Right atrium auricular region (tissue), 2 donors: Measurements from ENCODE around the gene ARTN. TPM values are rescaled to one million over a fixed set of nuclear protein-coding genes. Genes with fewer than 3 reads are reported as not detected.

ENCODE experiments used
- DNase-seq: peaks from one replicate; pipeline ENCODE4 v3.0.0-alpha.2; 2019; ENCODE audit warnings: low spot score
- H3K27ac ChIP-seq, 2 donors: fragments of 200-600 bp; sonication (generic); 1 replicate in 1 of 2; 2 replicates in 1 of 2; pipeline ENCODE4 v1.5.1; 2016 to 2019
- H3K27me3 ChIP-seq, 2 donors: fragments of 200-600 bp; sonication (generic); one replicate each; pipeline versions ENCODE4 v1.5.1 to v1.6.0; 2017 to 2019
- H3K36me3 ChIP-seq: fragments of 200-600 bp; sonication (generic); one replicate; pipeline ENCODE4 v1.5.1; 2016
- H3K4me1 ChIP-seq, 2 donors: fragments of 200-600 bp; sonication (generic); one replicate each; pipeline versions ENCODE4 v1.5.1 to v1.6.0; 2017 to 2019
- H3K4me3 ChIP-seq, 2 donors: fragments of 200-600 bp; sonication (generic); 1 replicate in 1 of 2; 2 replicates in 1 of 2; pipeline ENCODE4 v1.5.1; 2017 to 2019; ENCODE audit warnings: mild to moderate bottlenecking in 1 of 2, moderate library complexity in 1 of 2
- H3K9me3 ChIP-seq, 2 donors: fragments of 200-600 bp; sonication (generic); one replicate each; pipeline ENCODE4 v1.5.1; 2019
- CTCF ChIP-seq, 2 donors: fragments of 200-600 bp; sonication (generic); IDR thresholded peaks; one replicate each; pipeline ENCODE4 v1.5.1; 2019; ENCODE audit warnings: antibody characterized with exemption in 2 of 2
- total RNA-seq, 2 donors: library from RNA; depleted of rRNA; stranded (reverse); fragments of >200 nt; gene quantifications; one replicate each; pipeline ENCODE4 v1.1.0, GENCODE V29; 2016

Gene ARTN
- total RNA-seq: under 1 TPM in 1 of 2 donors, not detected in 1; 0.75 TPM

GRCh38 chr1:43933386-43934100 is at the start of gene ARTN:
ARTN (plus strand) TSS chr1:43933801; CDS start chr1:43935657, 1,856 bp downstream.
- DNase-seq: no peak
- Histone ChIP-seq H3K9me3 (no peaks in the 10 kb centered on the region), H3K27me3 (peaks cover 0 to 3% of the 10 kb centered on the region in 2 donors), H3K36me3 (no peaks in the 10 kb centered on the region), H3K27ac (no peak within 1 kb of the TSS), H3K4me1 (peaks cover 0 to 33% of the 10 kb centered on the region in 2 donors), H3K4me3 (peak within 1 kb of the TSS; percentile 18 to 42)
- no peak for TF ChIP-seq CTCF (IDR thresholded peaks at IDR 0.05)

GRCh38 chr1:43885279-43885801 is 48.3 kb upstream of the ARTN start:
- Histone ChIP-seq H3K4me3 (no peak overlapping the region), H3K27ac (no peak overlapping the region), H3K9me3 (no peaks in the 10 kb centered on the region), H3K4me1 (peaks cover 0 to 7% of the 10 kb centered on the region in 2 donors), H3K27me3 (no peaks in the 10 kb centered on the region), H3K36me3 (no peaks in the 10 kb centered on the region)
- TF ChIP-seq CTCF (IDR thresholded peaks at IDR 0.05): no peak
- no peak for DNase-seq

- Histone ChIP-seq H3K9me3 (no peaks in the 10 kb centered on the region), H3K27me3 (no peaks in the 10 kb centered on the region), H3K36me3 (no peaks in the 10 kb centered on the region), H3K4me1 (peaks cover 0 to under 1% of the 10 kb centered on the region in 2 donors), H3K27ac (no peak overlapping the region), H3K4me3 (no peak overlapping the region)
- no peak for TF ChIP-seq CTCF (IDR thresholded peaks at IDR 0.05)
- no peak for DNase-seq
Observed at GRCh38 chr1:43887748-43888147, 45.9 kb upstream of the ARTN start.

- no peak for TF ChIP-seq CTCF (IDR thresholded peaks at IDR 0.05)
- Histone ChIP-seq H3K27ac (no peak overlapping the region), H3K4me3 (no peak overlapping the region), H3K4me1 (peaks cover 0 to 8% of the 10 kb centered on the region in 2 donors), H3K9me3 (no peaks in the 10 kb centered on the region), H3K27me3 (no peaks in the 10 kb centered on the region), H3K36me3 (peaks cover 1% of the 10 kb centered on the region)
- DNase-seq: no peak
Observed at GRCh38 chr1:43890815-43891214, 42.8 kb upstream of the ARTN start.

GRCh38 chr1:43893006-43893405 is 40.6 kb upstream of the ARTN start:
- H3K27ac ChIP-seq: no peak overlapping the region
- peaks cover 0 to 8% of the 10 kb centered on the region in 2 donors for H3K4me1 ChIP-seq
- no peaks in the 10 kb centered on the region for H3K9me3 ChIP-seq
- DNase-seq: no peak
- peaks cover 8% of the 10 kb centered on the region for H3K36me3 ChIP-seq
- no peaks in the 10 kb centered on the region for H3K27me3 ChIP-seq
- TF ChIP-seq CTCF (IDR thresholded peaks at IDR 0.05): no peak
- no peak overlapping the region for H3K4me3 ChIP-seq
